NCI-H510A (cell line): ENCODE results near the gene MARCHF4.
A peak's percentile ranks its signal among the peaks of the same experiment; 100 is the strongest.

ENCODE experiments used
- DNase-seq: peaks from one replicate; lab custom pipeline; 2025; lab: John Stamatoyannopoulos, UW

MARCHF4 gene

DNA sequence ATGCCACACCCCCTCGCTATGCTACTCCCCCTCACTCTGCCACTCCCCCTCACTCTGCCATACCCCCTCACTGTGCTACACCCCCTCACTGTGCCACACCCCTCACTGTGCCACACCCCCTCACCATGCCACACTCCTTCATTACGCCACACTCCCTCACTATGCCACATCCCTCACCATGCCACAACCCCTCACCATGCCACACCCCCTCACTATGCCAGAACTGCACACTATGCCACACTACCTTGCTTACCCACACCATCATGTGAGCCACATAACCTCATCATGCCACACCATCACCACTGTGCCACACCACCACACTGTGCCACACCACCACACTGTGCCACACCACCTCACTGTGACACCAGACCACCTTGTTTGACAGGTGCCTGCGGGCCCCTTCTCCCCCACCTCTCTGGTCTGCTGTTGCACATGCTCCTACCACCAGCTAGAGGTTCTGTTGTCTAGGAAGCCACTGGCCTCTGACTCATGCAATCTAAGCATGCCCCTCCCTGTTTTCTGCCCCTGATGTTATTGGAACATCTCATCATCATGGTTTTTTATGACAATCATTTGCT is 22.0 kb downstream of the MARCHF4 start:
- DNase-seq: no peak

DNA sequence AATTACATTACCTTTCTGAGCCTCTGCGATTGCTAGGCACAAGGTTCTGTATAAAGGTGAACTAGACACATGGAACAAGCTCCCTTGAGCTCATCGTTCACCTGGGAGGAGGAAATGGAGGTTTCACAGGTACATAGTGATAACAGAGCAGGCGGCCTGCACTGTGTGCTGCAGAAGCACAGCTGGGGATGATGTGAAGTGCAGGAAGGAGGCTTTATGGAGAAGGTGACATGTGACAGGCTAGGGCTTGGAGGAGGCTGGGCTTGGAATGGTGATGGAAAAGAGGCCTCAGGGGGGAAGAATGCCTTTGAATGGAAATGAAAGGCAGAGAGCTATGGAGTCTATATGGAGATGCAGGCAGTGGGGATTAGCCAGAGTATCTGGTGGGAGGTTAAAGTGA is 22.9 kb downstream of the MARCHF4 start:
- peak; percentile 70 for DNase-seq

DNA sequence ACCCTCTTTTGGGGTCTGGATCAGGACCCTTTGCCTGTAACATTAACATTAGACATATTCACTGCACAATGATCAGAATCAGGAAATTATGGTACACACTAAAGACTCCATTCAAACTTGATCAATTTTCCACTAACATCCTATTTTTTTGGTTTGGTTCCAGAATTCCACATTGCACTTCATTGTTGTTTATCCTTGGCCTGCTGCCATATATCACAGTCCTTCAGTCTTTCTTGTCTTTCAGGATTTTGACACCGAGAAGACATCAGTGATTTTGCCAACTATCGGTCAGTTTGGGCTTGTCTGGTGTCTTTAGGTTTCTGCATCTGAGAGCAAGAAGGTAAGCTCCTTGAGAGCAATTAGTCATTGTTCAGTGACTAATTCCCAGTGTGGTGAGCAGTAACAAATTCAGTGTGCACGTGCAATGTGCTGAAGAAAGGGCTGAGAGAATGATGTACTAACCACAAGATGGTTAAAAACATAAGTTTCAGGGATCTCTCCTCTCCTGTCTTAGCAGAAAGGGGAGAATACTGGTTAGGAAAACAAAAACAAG is 23.5 kb downstream of the MARCHF4 start:
- no peak for DNase-seq

DNA sequence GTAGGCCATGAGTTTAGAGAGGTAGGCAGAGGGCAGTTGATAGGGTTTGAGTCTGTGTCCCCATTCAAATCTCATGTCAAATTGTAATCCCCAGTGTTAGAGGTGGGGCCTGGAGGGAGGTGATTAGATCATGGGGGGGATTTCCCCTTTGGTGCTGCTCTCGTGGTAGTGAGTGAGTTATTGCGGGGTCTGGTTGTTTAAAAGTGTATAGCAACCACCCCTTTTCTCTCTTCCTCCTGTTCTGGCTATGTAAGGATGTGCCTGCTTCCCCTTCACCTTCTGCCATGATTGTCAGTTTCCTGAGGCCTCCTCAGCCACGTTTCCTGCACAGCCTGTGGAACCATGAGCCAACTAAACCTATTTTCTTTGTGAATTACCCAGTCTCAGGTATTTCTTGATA is 25.5 kb downstream of the MARCHF4 start:
- DNase-seq: no peak

DNA sequence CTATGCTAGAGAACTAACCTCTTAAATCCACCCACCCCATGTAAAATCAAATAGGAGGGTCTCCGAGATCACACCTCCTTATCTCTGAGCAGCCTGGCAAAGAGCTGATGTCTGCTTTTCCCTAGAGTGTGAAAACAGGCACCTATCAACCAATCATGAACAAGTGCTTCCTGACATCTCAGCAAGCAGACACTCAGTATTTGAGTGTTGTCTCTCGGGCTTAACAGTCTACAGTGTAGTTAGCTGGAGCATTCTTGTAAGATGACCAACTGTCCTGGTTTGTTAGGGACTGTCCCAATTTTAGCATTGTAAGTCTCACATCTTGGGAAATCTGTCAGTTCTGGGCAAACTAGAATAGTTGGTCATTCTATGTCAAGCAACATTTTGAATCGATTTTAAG is 26.4 kb downstream of the MARCHF4 start:
- DNase-seq: no peak

DNA sequence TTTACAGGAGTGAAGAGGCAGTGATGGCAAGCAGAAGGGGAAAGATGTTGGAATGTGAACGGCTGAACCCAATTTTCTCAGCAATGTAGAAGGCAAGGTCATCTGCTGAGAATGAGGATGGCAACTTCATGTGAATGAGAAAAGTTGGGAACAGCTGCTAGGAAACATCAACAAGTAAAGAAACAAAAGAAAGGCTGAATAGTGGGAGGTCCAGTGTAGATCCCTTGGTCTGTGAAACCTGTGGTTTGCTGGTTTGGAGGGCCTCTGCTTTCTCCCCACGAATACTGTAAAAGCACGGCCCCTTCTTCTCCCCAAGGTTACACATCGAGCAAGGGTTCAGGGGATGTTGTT is 27.4 kb downstream of the MARCHF4 start:
- no peak for DNase-seq

DNA sequence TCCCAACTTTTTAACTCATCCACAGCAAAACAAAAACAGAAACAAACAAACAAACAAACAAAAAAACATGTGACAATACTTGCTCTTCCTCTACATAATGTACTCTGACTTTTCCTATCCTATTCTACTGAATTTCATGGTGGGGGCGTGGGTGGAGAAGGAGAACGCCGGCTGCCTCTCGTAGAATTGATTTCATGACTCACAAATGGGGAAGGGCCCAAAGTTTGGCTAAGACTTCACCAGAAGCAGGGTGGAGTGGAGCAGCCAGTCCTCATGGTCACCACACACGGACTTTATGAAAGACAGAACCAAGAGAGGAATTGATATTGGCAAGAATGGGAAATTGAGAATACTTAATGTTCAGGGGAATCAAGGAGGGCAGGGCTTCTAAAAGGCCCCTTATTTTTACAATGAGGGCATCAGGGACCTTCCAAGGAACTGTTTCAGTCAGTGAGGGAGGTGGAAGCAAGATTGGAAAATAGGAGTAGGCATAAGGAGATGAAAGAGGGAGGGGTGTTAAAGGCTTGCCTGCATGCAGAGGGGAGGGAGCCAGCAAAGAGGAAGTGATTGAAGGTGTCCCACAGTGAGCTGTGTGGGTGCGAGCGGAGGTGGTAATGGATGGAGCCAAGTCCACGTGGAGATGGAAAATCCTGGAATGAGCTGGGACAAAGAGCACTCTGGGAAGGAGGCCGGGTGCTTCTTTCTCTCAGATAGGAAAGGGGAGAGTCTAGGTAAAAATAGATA is 27.9 kb downstream of the MARCHF4 start:
- no peak for DNase-seq

DNA sequence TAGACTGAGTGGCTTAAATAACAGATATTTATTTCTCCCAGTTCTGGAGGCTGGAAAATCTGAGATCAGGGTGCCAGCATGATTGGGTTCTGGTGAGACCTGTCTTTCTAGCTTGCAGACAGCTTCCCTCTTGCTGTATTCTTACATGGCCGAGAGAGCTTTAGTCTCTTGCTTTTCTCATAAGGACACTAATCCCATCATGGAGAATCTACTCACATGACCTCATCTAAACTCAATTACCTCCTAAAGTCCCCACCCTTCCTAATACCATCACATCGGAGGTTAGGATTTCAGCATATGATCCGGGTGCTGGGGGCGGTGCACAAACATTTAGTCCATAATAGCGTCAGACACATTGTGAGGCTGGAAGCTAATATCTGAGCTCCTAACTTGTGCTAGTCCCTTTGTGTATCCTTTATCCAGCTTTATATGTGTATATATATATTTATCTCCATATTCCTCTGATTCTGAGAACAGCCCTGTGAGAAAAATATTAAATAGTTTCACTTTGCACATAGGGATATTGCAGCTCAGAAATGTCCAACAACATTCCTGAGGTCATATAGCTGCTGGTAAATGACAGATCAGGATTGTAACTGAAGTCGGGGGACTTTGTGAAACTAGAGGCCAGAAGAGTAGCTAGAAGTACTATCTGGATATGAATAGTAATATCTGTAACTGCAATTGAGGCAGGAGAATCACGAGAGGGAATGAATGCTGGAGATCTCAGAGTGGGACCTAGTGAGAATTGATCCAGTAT is 28.9 kb downstream of the MARCHF4 start:
- DNase-seq: no peak

DNA sequence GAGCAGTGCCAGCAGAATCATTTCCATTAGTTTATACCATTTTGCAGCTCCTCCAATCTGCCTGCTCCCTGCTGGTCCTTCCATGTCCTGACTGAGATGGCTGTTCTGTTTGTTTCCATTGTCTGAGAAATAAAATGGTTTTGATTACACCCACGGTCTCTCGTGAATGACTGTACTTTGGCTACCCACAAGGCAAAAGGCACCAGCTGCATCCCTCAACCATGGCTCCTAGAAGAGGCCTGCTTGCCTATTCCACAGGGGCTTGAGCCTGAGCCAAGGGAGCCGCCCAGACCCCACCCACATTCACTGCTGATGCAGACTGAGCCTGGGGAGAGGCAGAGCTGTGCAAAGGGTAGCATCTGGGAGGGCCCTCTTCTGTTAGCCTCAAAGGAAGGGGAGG is 31.2 kb downstream of the MARCHF4 start:
- DNase-seq: no peak

DNA sequence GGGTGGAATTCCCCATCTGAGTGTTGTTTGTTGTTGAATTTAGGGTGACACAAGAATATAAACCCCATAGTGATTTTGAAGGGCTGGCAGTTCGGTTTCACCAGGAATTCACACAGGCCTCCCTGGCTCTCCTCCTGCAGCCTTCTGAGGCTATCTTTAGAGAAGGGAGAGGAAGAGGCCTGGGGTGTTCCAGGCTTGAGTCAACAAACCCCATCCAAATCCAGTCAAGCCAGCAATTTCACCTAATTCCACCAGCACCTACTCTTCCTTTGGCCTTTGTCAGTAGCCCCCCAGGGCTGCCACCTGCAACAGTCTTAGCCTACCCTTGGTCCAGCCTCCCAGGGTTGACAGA is 32.0 kb downstream of the MARCHF4 start:
- no peak for DNase-seq

DNA sequence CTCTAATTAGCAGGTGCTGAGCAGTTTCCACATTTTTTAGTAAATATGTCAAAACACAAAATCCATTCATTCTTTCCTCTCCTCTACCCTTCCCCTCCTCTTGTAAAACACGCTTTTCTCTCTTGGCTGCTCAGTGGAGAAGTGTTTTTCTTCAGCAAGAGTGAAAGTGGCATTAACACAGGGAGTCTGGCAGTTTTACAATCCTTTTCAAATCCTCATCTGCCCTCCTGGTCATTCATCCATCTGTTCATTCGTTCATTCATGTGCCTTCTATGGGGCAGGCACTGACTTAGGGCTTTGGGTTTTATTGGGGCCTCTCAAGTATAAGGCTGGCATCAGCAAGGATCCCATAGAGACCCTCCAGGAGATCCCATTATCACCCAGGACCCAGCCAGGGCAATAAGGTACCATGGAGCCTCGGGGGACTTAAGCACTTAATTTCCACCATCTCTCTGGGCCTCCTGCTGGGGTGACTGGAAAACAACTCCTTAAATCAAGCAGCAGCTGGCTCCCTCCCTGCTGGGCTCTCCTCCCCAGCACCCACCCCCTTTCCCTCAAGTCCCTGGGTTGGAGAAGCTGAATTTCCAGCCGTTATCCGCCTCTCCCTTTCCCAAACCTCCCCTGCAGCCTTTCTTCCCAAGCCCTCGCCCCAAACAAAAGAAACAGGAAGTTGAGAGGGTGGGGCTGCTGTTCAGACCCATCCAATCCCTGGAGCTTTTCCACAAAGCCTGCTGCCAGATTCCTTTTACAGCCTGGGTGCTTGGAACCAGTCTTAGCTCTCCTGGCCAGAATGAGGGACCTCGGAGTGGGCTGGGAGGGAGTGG is 32.6 kb downstream of the MARCHF4 start:
- DNase-seq: peak; percentile 65

DNA sequence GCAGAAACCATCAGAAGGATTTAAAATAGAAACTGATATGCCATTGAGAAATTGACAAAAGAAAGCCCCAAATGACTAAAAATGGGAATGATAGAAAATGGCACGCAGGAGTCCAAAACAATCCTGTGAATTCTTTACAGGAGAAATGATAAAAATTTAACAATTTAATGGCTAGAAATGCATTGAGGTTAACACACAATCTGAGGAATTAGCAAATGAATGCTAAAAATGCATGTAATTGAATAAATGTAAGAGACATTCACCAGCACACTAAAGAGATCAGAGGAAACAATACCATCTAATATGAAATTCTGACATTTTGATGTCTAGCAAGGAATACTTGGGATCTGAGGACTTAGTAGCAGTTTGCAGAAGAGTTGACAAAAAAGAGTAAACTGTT is 37.0 kb downstream of the MARCHF4 start:
- no peak for DNase-seq

DNA sequence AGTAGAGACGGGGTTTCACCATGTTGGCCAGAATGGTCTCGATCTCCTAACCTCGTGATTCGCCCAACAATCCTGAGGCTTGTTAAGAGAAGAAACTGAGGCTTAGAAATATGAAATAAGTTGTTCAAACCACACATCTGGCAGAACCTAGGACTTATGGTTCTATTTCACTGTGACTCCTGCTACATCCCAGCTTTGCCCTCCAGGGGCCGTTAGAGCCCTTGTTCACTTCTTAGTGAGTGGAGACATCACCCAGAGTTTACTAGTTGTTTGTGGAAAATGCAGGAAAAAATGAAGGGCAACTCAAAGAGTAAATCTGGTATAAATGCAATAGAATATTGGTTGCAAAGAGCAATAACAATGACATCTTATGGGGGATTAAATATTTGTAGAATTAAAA is 43.9 kb downstream of the MARCHF4 start:
- no peak for DNase-seq

DNA sequence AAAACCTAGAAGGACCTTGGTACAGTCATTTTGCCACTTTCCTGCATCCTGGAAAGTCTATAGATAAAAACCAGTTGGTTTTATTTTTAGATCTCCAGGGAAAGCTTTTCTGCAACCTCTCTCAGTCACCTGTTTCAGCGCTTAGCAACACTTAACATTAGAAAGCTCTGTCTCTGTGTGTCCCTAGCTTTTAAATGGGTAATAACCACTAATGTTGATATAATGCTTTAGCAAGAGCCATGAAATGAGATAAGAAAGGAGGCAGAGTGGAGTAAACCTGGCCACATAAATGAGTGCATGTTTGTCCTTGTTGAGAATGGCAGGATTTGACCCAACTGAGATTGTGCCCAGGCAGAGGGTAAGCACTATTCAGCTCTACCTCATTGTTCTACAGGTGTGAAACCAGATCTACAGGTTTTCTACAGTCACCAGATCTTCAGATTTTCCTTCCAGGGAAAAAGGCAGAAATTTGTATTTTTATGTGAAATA is 44.8 kb downstream of the MARCHF4 start:
- DNase-seq: no peak
